ENCODE results near the gene APLN.

DNA sequence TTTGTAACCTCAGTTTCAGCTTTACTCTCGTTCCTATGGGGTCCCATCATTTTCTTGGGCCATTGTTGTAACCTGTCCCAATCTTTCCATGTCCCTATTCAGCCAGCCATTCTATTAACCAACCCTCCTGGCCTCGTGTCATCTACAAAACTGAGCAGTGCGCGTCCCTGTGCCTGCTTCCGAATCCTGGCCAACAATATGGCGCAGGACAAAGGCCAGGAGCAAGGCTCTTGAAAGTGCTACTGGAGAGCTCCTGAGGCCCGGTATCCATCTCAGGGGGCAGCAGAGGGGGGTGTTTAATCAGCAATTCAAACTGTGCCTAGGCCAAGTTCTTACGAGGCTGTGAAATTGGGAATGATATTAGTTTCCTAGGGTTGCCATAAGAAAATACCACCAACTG lies 41.2 kb upstream of the APLN start:
- TF ChIP-seq POLR2AphosphoS5 (IDR thresholded peaks at IDR 0.05; ENCODE audit: low read depth) (no peak), GABPA (IDR thresholded peaks at IDR 0.05; ENCODE audit: low read depth) (no peak)
- TF ChIP-seq, protein P1, sequence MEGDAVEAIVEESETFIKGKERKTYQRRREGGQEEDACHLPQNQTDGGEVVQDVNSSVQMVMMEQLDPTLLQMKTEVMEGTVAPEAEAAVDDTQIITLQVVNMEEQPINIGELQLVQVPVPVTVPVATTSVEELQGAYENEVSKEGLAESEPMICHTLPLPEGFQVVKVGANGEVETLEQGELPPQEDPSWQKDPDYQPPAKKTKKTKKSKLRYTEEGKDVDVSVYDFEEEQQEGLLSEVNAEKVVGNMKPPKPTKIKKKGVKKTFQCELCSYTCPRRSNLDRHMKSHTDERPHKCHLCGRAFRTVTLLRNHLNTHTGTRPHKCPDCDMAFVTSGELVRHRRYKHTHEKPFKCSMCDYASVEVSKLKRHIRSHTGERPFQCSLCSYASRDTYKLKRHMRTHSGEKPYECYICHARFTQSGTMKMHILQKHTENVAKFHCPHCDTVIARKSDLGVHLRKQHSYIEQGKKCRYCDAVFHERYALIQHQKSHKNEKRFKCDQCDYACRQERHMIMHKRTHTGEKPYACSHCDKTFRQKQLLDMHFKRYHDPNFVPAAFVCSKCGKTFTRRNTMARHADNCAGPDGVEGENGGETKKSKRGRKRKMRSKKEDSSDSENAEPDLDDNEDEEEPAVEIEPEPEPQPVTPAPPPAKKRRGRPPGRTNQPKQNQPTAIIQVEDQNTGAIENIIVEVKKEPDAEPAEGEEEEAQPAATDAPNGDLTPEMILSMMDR (IDR thresholded peaks at IDR 0.05; ENCODE audit: insufficient read depth, low read length), result no peak
